Endothelial cell of umbilical vein (primary cell): ENCODE measurements around the gene STON2. TPM values are rescaled to one million over a fixed set of nuclear protein-coding genes. Genes with fewer than 3 reads are reported as not detected.

Experiments
- BruUV-seq: library from RNA; stranded (reverse); fragments of 400-500 nt; replicated peaks from 2 replicates; lab custom pipeline; 2021; lab: Mats Ljungman, UMichigan
- CTCF ChIA-PET: fragments of 300-600, 350-600 bp; sonication (Branson Sonifier 250); formaldehyde crosslinking; loops from one replicate; lab custom pipeline; 2021; ENCODE audit warnings: antibody characterized with exemption, inconsistent platforms; lab: Charles Lee
- POLR2A ChIA-PET: fragments of 300-600, 350-600 bp; sonication (Branson Sonifier 250); formaldehyde crosslinking; loops from one replicate; lab custom pipeline; 2021; ENCODE audit warnings: antibody characterized with exemption, inconsistent platforms; lab: Charles Lee
- DNase-seq: peaks from one replicate; pipeline ENCODE4 v3.0.0-alpha.2; 2011; ENCODE audit warnings: low read depth, low spot score
- FAIRE-seq: peaks from 2 replicates; lab custom pipeline; 2011; peaks lifted over from hg19 to GRCh38; lab: Jason Lieb, UNC
- H2AFZ ChIP-seq: 2 replicates; pipeline ENCODE4 v1.6.0; 2012; ENCODE audit warnings: low read depth, low read length, control low read depth, inconsistent platforms
- H3K27ac ChIP-seq: 2 replicates; pipeline ENCODE4 v1.5.1; 2011; ENCODE audit warnings: low read depth, mild to moderate bottlenecking, control low read depth, low read length, moderate library complexity; ENCODE audit not compliant: insufficient read depth
- H3K27me3 ChIP-seq, 2 experiments: 2 replicates each; pipeline versions ENCODE4 v1.6.0 to v1.6.1; 2011; ENCODE audit warnings: low read length in 2 of 2, mixed read lengths in 1 of 2; ENCODE audit not compliant: control insufficient read depth in 2 of 2, insufficient read depth in 2 of 2
- H3K36me3 ChIP-seq, 2 experiments: 2 replicates in 1 of 2; 3 replicates in 1 of 2; pipeline ENCODE4 v1.5.1; 2011; ENCODE audit warnings: low read length in 2 of 2, mild to moderate bottlenecking in 1 of 2, moderate library complexity in 1 of 2; ENCODE audit not compliant: control insufficient read depth in 2 of 2, insufficient read depth in 2 of 2; ENCODE audit errors: extremely low read depth in 1 of 2
- H3K4me1 ChIP-seq: 3 replicates; pipeline ENCODE4 v1.5.1; 2011; ENCODE audit warnings: mild to moderate bottlenecking, low read length; ENCODE audit not compliant: control insufficient read depth, insufficient read depth; ENCODE audit errors: extremely low read depth
- H3K4me2 ChIP-seq: 2 replicates; pipeline ENCODE4 v1.6.1; 2011; ENCODE audit warnings: low read length, control low read depth, mixed read lengths; ENCODE audit not compliant: insufficient read depth
- H3K4me3 ChIP-seq, 3 experiments: fragments of 200-600 bp in 1 of 3; sonication (generic), shearing (Covaris generic) in 1 of 3; replicated peaks in 1 of 3; 2 replicates each; pipeline ENCODE4 v1.5.1; 2011 to 2016; ENCODE audit warnings: control low read depth in 3 of 3, low read length in 3 of 3, mild to moderate bottlenecking in 2 of 3, inconsistent platforms in 1 of 3, low read depth in 1 of 3, moderate library complexity in 1 of 3; ENCODE audit not compliant: insufficient read depth in 1 of 3
- H3K79me2 ChIP-seq: 2 replicates; pipeline ENCODE4 v1.6.0; 2012; ENCODE audit warnings: low read length, inconsistent platforms; ENCODE audit not compliant: control insufficient read depth, insufficient read depth
- H3K9ac ChIP-seq: replicated peaks from 2 replicates; pipeline ENCODE3; 2011; ENCODE audit warnings: low read length, control low read depth; ENCODE audit not compliant: insufficient read depth; ENCODE audit errors: extremely low read depth
- H3K9me1 ChIP-seq: replicated peaks from 3 replicates; pipeline ENCODE4 v1.6.0; 2011; ENCODE audit warnings: mild to moderate bottlenecking, low read length; ENCODE audit not compliant: control insufficient read depth, insufficient read depth; ENCODE audit errors: extremely low read depth
- H3K9me3 ChIP-seq: replicated peaks from 2 replicates; pipeline ENCODE4 v1.5.1; 2012; ENCODE audit warnings: low read length, inconsistent platforms; ENCODE audit not compliant: control insufficient read depth, insufficient read depth
- H4K20me1 ChIP-seq: replicated peaks from 2 replicates; pipeline ENCODE3; 2011; ENCODE audit warnings: mild to moderate bottlenecking, low read length; ENCODE audit not compliant: control insufficient read depth, insufficient read depth; ENCODE audit errors: extremely low read depth
- CTCF ChIP-seq, 2 donors: IDR thresholded peaks; 1 replicate in 1 of 2; 2 replicates in 1 of 2; pipeline ENCODE4 v1.5.1; 2011; ENCODE audit warnings: low read length in 2 of 2, mild to moderate bottlenecking in 2 of 2, moderate library complexity in 2 of 2, control low read depth in 1 of 2, inconsistent platforms in 1 of 2, low read depth in 1 of 2; ENCODE audit not compliant: insufficient read depth in 1 of 2; ENCODE audit errors: extremely low read depth in 1 of 2
- EZH2 ChIP-seq: IDR thresholded peaks from 2 replicates; pipeline ENCODE4 v1.6.1; 2012; ENCODE audit warnings: borderline replicate concordance, low read depth, mild to moderate bottlenecking, moderate library complexity, low read length, inconsistent platforms; ENCODE audit not compliant: severe bottlenecking
- FOS ChIP-seq: IDR thresholded peaks from 2 replicates; pipeline ENCODE4 v1.6.1; 2011; ENCODE audit warnings: mild to moderate bottlenecking, low read length, moderate library complexity, borderline replicate concordance; ENCODE audit not compliant: insufficient read depth
- GATA2 ChIP-seq: IDR thresholded peaks from 2 replicates; pipeline ENCODE4 v1.7.0; 2011; ENCODE audit warnings: low read depth, mild to moderate bottlenecking, moderate library complexity, mixed read lengths, low read length; ENCODE audit not compliant: insufficient read length, insufficient read depth
- JUN ChIP-seq: IDR thresholded peaks from 2 replicates; pipeline ENCODE4 v1.6.1; 2011; ENCODE audit warnings: borderline replicate concordance, low read depth; ENCODE audit not compliant: insufficient read length, insufficient read depth
- MAX ChIP-seq: IDR thresholded peaks from 2 replicates; pipeline ENCODE4 v1.6.1; 2011; ENCODE audit not compliant: insufficient read depth, insufficient read length
- MYC ChIP-seq: IDR thresholded peaks from one replicate; pipeline ENCODE4 v1.6.1; 2011; ENCODE audit warnings: mild to moderate bottlenecking, low read depth, low read length
- POLR2A ChIP-seq: IDR thresholded peaks from 2 replicates; pipeline ENCODE4 v1.6.1; 2012; ENCODE audit warnings: low read depth, mild to moderate bottlenecking, control low read depth, low read length
- POLR2AphosphoS5 ChIP-seq: IDR thresholded peaks from 2 replicates; pipeline ENCODE4 v1.6.1; 2012; ENCODE audit warnings: low read depth, mild to moderate bottlenecking, control low read depth, low read length, moderate library complexity; ENCODE audit not compliant: insufficient read depth
- dilution Hi-C: fragments of 300-500 bp; cut with MboI; formaldehyde crosslinking; loops from one replicate; pipeline ENCODE4 v1.15.0; 2019; ENCODE audit warnings: low sequenced_read_pairs; ENCODE audit not compliant: extremely low pct_ligation_motif_present
- intact Hi-C: fragments of 100-400 bp; cut with micrococcal nuclease; formaldehyde crosslinking; loops from one replicate; pipeline ENCODE4 v1.10.0; 2022
- polyA plus RNA-seq, 4 experiments: library from polyadenylated mRNA; depleted of rRNA in 3 of 4; stranded (reverse) in 3 of 4; unstranded in 1 of 4; fragments of >200 nt; gene quantifications; 2 replicates each; pipeline versions ENCODE4 v1.2.1 to v1.2.3, GENCODE V29; 2011 to 2012; ENCODE audit warnings: missing spikeins in 1 of 4
- total RNA-seq: library from RNA; stranded (reverse); gene quantifications from 2 replicates; pipeline ENCODE4 v1.2.3, GENCODE V29; 2021

The STON2 gene
- total and polyA plus RNA-seq, 2 donors (not counting 3 experiments of a cell fraction or from before 2014, with no cell fraction given), result not detected

- POLR2A ChIA-PET, result interaction anchor here (0.6 to 1.6 kb wide), 10 partner anchors 8 to 642 kb away, joined by 3 to 11 read pairs (median 4); partner anchors contain the start of gene CEP128
- dilution Hi-C loops, result no loop called here
- no peak for TF ChIP-seq JUN
- no peak for TF ChIP-seq GATA2
- no peak for TF ChIP-seq CTCF (IDR thresholded peaks at IDR 0.05; ENCODE audit: extremely low read depth in 1 of 2, insufficient read depth in 1 of 2, low read depth in 1 of 2, low read length in 2 of 2)
- TF ChIP-seq POLR2AphosphoS5, result no peak
- no peak for TF ChIP-seq POLR2A
- TF ChIP-seq MAX, result no peak
- no peak for TF ChIP-seq FOS
- TF ChIP-seq EZH2, result no peak
- no peak for TF ChIP-seq MYC
Measured at GRCh38 chr14:81220580-81220829, 179.6 kb downstream of the STON2 start.

More at GRCh38 chr14:81220580-81220829, 179.6 kb downstream of the STON2 start:
- CTCF ChIA-PET, result interaction anchor here (1.0 kb wide), 1 partner anchor 233 kb away, joined by 4 read pairs; no protein-coding TSS in a partner anchor
- Histone ChIP-seq H3K27ac (peak overlapping the region; percentile 88), H3K4me1 (peaks cover 18% of the 10 kb centered on the region), H4K20me1 (no peaks in the 10 kb centered on the region), H3K4me3 (peak overlapping the region; percentile 84 to 99 (median 97)), H3K9me1 (no peaks in the 10 kb centered on the region), H3K9me3 (no peaks in the 10 kb centered on the region), H3K27me3 (no peaks in the 10 kb centered on the region), H3K9ac (peak overlapping the region; percentile 98), H3K4me2 (peak overlapping the region; percentile 59), H2AFZ (no peak overlapping the region), H3K79me2 (peaks cover 41% of the 10 kb centered on the region), H3K36me3 (peaks cover 0 to 3% of the 10 kb centered on the region in 2 experiments)
- DNase-seq, result no peak
- no TSS peak for BruUV-seq
- intact Hi-C loops, result loop anchor here (5.0 kb wide), 2 partner anchors 217 to 583 kb away; no protein-coding TSS in a partner anchor
- FAIRE-seq, result no peak
